Uterus (tissue), 2 donors: ENCODE results near the gene CPT1A.

Experiments used
- CTCF ChIP-seq, 4 experiments: fragments of 200-600 bp in 2 of 4; fragments of 450-650 bp in 2 of 4; sonication (generic) in 2 of 4; IDR thresholded peaks; one replicate each; pipeline ENCODE4 v1.5.1; 2016 to 2019; ENCODE audit warnings: antibody characterized with exemption in 4 of 4, mild to moderate bottlenecking in 2 of 4, moderate library complexity in 1 of 4
- POLR2A ChIP-seq, 2 donors: fragments of 450-650 bp; IDR thresholded peaks; one replicate each; pipeline ENCODE4 v1.6.1; 2016; ENCODE audit warnings: antibody characterized with exemption in 2 of 2, mild to moderate bottlenecking in 1 of 2, moderate library complexity in 1 of 2

- TF ChIP-seq CTCF (IDR thresholded peaks at IDR 0.05) (no peak), POLR2A (IDR thresholded peaks at IDR 0.05) (no peak)
Observed at GRCh38 chr11:68816251-68816776, 25.4 kb downstream of the CPT1A start.
